ENCODE data around the gene GRIA1. TPM values are rescaled to one million over a fixed set of nuclear protein-coding genes. Genes with fewer than 3 reads are reported as not detected.
A peak's percentile ranks its signal among the peaks of the same experiment; 100 is the strongest.

Gene GRIA1
- total and polyA plus RNA-seq, 2 of the 13 experiments (the other 11 are each of a cell fraction or from before 2014, with no cell fraction given), result not detected

- no peaks in the 10 kb centered on the region for H4K20me1 ChIP-seq (ENCODE audit: insufficient read depth, low read length)
- H3K4me1 ChIP-seq (ENCODE audit: insufficient read depth, low read length), result no peaks in the 10 kb centered on the region
- intact Hi-C loops (cut with micrococcal nuclease; ENCODE audit: unreplicated experiment) (no loop called here), in situ Hi-C loops (cut with HindIII; ENCODE audit: extremely low pct_ligation_motif_present, low pct_unique_long_range_greater_than_20kb) (no loop called here)
- DNase-seq (ENCODE audit: low spot score) (no peak), FAIRE-seq (no peak), ATAC-seq (no peak)
- ChIA-PET CTCF (ENCODE audit: low intra/inter-chr PET ratio, low total read pairs) (no interaction called here), POLR2A (no interaction called here)
- BruUV-seq (replicated peaks), result no TSS peak
- WGBS (ENCODE audit: low lambda C conversion rate), result 3% methylated on average over 6 of the region's 6 CpGs
- H3K9ac ChIP-seq (ENCODE audit: insufficient read depth, low read depth, low read length), result no peak overlapping the region
- TF ChIP-seq MAFK (conservative IDR thresholded peaks at IDR 0.05 in 1 of 2, IDR thresholded peaks at IDR 0.05 in 1 of 2; ENCODE audit: low read length in 2 of 2), result 0 out of 4 replicates have a peak, but pooled peaks of 1 of the 2 experiments have one; percentile 34
- TF ChIP-seq, protein P1, sequence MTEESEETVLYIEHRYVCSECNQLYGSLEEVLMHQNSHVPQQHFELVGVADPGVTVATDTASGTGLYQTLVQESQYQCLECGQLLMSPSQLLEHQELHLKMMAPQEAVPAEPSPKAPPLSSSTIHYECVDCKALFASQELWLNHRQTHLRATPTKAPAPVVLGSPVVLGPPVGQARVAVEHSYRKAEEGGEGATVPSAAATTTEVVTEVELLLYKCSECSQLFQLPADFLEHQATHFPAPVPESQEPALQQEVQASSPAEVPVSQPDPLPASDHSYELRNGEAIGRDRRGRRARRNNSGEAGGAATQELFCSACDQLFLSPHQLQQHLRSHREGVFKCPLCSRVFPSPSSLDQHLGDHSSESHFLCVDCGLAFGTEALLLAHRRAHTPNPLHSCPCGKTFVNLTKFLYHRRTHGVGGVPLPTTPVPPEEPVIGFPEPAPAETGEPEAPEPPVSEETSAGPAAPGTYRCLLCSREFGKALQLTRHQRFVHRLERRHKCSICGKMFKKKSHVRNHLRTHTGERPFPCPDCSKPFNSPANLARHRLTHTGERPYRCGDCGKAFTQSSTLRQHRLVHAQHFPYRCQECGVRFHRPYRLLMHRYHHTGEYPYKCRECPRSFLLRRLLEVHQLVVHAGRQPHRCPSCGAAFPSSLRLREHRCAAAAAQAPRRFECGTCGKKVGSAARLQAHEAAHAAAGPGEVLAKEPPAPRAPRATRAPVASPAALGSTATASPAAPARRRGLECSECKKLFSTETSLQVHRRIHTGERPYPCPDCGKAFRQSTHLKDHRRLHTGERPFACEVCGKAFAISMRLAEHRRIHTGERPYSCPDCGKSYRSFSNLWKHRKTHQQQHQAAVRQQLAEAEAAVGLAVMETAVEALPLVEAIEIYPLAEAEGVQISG (CRISPR knock-in tag; IDR thresholded peaks at IDR 0.05), result no peak
- H2AFZ ChIP-seq (ENCODE audit: low read length), result no peak overlapping the region
- no peak overlapping the region for H3K4me3 ChIP-seq (replicated peaks in 1 of 3; ENCODE audit: insufficient read depth in 1 of 3, low read depth in 2 of 3, low read length in 3 of 3)
- H3K9me3 ChIP-seq (ENCODE audit: low read length), result no peaks in the 10 kb centered on the region
- no peaks in the 10 kb centered on the region for H3K27me3 ChIP-seq (ENCODE audit: control insufficient read depth in 1 of 2, insufficient read depth in 2 of 2, low read length in 2 of 2)
- H3K36me3 ChIP-seq (replicated peaks in 1 of 2; ENCODE audit: control insufficient read depth in 1 of 2, insufficient read depth in 2 of 2, low read length in 2 of 2), result no peaks in the 10 kb centered on the region
- no peak overlapping the region for H3K27ac ChIP-seq (ENCODE audit: extremely low read length, insufficient read depth, low read length)
- no peaks in the 10 kb centered on the region for H3K79me2 ChIP-seq (ENCODE audit: insufficient read depth, low read length)
- no peak overlapping the region for H3K4me2 ChIP-seq (ENCODE audit: low read depth, low read length)
Measured at GRCh38 chr5:153707626-153708025, 217.2 kb downstream of the GRIA1 start.

DNA sequence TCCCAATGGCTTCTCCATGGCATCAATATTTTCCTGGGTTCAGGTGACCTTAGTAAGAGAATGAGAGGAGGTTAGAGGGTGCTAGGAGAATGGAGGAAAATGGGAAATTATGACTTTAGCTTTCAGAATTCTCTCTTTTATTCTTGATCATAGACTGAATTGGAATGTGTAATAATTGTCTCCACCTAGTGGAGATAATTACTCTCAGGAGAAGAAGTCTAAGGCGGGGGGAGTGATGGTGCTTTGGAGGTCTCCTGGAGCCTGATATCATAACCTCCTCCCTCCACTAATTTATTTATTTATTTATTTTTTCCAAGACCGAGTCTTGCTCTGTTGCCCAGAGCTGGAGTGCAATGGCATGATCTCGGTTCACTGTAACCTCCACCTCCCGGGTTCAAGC, 221.3 kb downstream of the GRIA1 start:
- Histone ChIP-seq H3K79me2 (ENCODE audit: insufficient read depth, low read length) (no peaks in the 10 kb centered on the region), H3K27me3 (ENCODE audit: control insufficient read depth in 1 of 2, insufficient read depth in 2 of 2, low read length in 2 of 2) (no peaks in the 10 kb centered on the region), H3K9ac (ENCODE audit: insufficient read depth, low read depth, low read length) (no peak overlapping the region), H3K4me2 (ENCODE audit: low read depth, low read length) (no peak overlapping the region), H3K9me3 (ENCODE audit: low read length) (no peaks in the 10 kb centered on the region), H4K20me1 (ENCODE audit: insufficient read depth, low read length) (no peaks in the 10 kb centered on the region), H2AFZ (ENCODE audit: low read length) (no peak overlapping the region), H3K4me3 (replicated peaks in 1 of 3; ENCODE audit: insufficient read depth in 1 of 3, low read depth in 2 of 3, low read length in 3 of 3) (no peak overlapping the region), H3K36me3 (replicated peaks in 1 of 2; ENCODE audit: control insufficient read depth in 1 of 2, insufficient read depth in 2 of 2, low read length in 2 of 2) (no peaks in the 10 kb centered on the region), H3K4me1 (ENCODE audit: insufficient read depth, low read length) (no peaks in the 10 kb centered on the region), H3K27ac (ENCODE audit: extremely low read length, insufficient read depth, low read length) (no peak overlapping the region)
- ATAC-seq, result no peak
- no peak for FAIRE-seq
- 35% methylated on average over 4 of the region's 4 CpGs for WGBS (ENCODE audit: low lambda C conversion rate)
- in situ Hi-C loops (cut with HindIII; ENCODE audit: extremely low pct_ligation_motif_present, low pct_unique_long_range_greater_than_20kb) (no loop called here), intact Hi-C loops (cut with micrococcal nuclease; ENCODE audit: unreplicated experiment) (no loop called here)
- CTCF ChIA-PET (ENCODE audit: low intra/inter-chr PET ratio, low total read pairs), result no interaction called here
- DNase-seq (ENCODE audit: low spot score), result no peak
- POLR2A ChIA-PET, result no interaction called here
- no TSS peak for BruUV-seq (replicated peaks)
- TF ChIP-seq CCDC6 (CRISPR knock-in tag; IDR thresholded peaks at IDR 0.05) (no peak), ATM (IDR thresholded peaks at IDR 0.05; ENCODE audit: borderline replicate concordance) (no peak), ZNF207 (IDR thresholded peaks at IDR 0.05; ENCODE audit: borderline replicate concordance) (no peak), ZNF589 (CRISPR knock-in tag; conservative IDR thresholded peaks at IDR 0.05) (no peak), NFIC (IDR thresholded peaks at IDR 0.05; ENCODE audit: low read length) (no peak), ZNF549 (CRISPR knock-in tag; IDR thresholded peaks at IDR 0.05) (no peak), NFKB2 (CRISPR knock-in tag; IDR thresholded peaks at IDR 0.05; ENCODE audit: borderline replicate concordance) (no peak), ZNF569 (CRISPR knock-in tag; IDR thresholded peaks at IDR 0.05; ENCODE audit: borderline replicate concordance) (no peak)
- TF ChIP-seq, protein P2, sequence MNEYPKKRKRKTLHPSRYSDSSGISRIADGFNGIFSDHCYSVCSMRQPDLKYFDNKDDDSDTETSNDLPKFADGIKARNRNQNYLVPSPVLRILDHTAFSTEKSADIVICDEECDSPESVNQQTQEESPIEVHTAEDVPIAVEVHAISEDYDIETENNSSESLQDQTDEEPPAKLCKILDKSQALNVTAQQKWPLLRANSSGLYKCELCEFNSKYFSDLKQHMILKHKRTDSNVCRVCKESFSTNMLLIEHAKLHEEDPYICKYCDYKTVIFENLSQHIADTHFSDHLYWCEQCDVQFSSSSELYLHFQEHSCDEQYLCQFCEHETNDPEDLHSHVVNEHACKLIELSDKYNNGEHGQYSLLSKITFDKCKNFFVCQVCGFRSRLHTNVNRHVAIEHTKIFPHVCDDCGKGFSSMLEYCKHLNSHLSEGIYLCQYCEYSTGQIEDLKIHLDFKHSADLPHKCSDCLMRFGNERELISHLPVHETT (CRISPR knock-in tag; conservative IDR thresholded peaks at IDR 0.05), result no peak
- TF ChIP-seq, protein P3, sequence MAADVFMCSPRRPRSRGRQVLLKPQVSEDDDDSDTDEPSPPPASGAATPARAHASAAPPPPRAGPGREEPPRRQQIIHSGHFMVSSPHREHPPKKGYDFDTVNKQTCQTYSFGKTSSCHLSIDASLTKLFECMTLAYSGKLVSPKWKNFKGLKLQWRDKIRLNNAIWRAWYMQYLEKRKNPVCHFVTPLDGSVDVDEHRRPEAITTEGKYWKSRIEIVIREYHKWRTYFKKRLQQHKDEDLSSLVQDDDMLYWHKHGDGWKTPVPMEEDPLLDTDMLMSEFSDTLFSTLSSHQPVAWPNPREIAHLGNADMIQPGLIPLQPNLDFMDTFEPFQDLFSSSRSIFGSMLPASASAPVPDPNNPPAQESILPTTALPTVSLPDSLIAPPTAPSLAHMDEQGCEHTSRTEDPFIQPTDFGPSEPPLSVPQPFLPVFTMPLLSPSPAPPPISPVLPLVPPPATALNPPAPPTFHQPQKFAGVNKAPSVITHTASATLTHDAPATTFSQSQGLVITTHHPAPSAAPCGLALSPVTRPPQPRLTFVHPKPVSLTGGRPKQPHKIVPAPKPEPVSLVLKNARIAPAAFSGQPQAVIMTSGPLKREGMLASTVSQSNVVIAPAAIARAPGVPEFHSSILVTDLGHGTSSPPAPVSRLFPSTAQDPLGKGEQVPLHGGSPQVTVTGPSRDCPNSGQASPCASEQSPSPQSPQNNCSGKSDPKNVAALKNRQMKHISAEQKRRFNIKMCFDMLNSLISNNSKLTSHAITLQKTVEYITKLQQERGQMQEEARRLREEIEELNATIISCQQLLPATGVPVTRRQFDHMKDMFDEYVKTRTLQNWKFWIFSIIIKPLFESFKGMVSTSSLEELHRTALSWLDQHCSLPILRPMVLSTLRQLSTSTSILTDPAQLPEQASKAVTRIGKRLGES (CRISPR knock-in tag; IDR thresholded peaks at IDR 0.05; ENCODE audit: borderline replicate concordance), result no peak
